GM23338 (cell line): ENCODE data around the gene FHDC1. TPM values are rescaled to one million over a fixed set of nuclear protein-coding genes. Genes with fewer than 3 reads are reported as not detected.

Source experiments
- ATAC-seq: fragments of 200-7000 bp; cut with Tn5 transposase; 3 replicates; pipeline ENCODE4 v1.9.1; 2020
- DNase-seq: peaks from one replicate; pipeline ENCODE4 v3.0.0-alpha.2; 2015; ENCODE audit warnings: low spot score
- H2AFZ ChIP-seq: fragments of 200-600 bp; sonication (generic); 2 replicates; pipeline ENCODE4 v1.8.0; 2016; ENCODE audit warnings: antibody characterized with exemption, mild to moderate bottlenecking, moderate library complexity
- H3F3A ChIP-seq: fragments of 200-600 bp; sonication (generic); replicated peaks from 2 replicates; pipeline ENCODE4 v1.8.0; 2017; ENCODE audit warnings: antibody characterized with exemption, mixed run types, low read depth
- H3K27ac ChIP-seq: fragments of 200-600 bp; sonication (generic); 2 replicates; pipeline ENCODE4 v1.6.1; 2016; ENCODE audit warnings: low read depth
- H3K27me3 ChIP-seq: fragments of 200-600 bp; sonication (generic); 2 replicates; pipeline ENCODE4 v1.8.0; 2016; ENCODE audit warnings: mild to moderate bottlenecking, mixed run types, moderate library complexity; ENCODE audit not compliant: insufficient read depth
- H3K36me3 ChIP-seq: fragments of 200-600 bp; sonication (generic); 2 replicates; pipeline ENCODE4 v1.8.0; 2016; ENCODE audit warnings: mild to moderate bottlenecking; ENCODE audit not compliant: insufficient read depth
- H3K4me1 ChIP-seq: fragments of 200-600 bp; sonication (generic); 2 replicates; pipeline ENCODE4 v1.8.0; 2016; ENCODE audit warnings: mild to moderate bottlenecking, moderate library complexity; ENCODE audit not compliant: insufficient read depth
- H3K4me2 ChIP-seq: fragments of 200-600 bp; sonication (generic); 2 replicates; pipeline ENCODE4 v1.7.1; 2017; ENCODE audit warnings: mixed run types
- H3K4me3 ChIP-seq: fragments of 200-600 bp; sonication (generic); 2 replicates; pipeline ENCODE4 v1.6.1; 2016; ENCODE audit warnings: mixed run types
- H3K79me2 ChIP-seq: fragments of 200-600 bp; sonication (generic); replicated peaks from 2 replicates; pipeline ENCODE4 v1.8.0; 2017; ENCODE audit warnings: mild to moderate bottlenecking; ENCODE audit not compliant: insufficient read depth
- H3K9me2 ChIP-seq: fragments of 200-600 bp; sonication (generic); 2 replicates; pipeline ENCODE4 v1.8.0; 2017; ENCODE audit not compliant: insufficient read depth
- H4K20me1 ChIP-seq: fragments of 200-600 bp; sonication (generic); replicated peaks from 2 replicates; pipeline ENCODE4 v1.8.0; 2017; ENCODE audit warnings: mild to moderate bottlenecking; ENCODE audit not compliant: insufficient read depth
- H3K27ac Mint-ChIP-seq: 2 replicates; pipeline ENCODE4 v1.8.0; 2020; ENCODE audit warnings: inconsistent platforms, mild to moderate bottlenecking, moderate library complexity, mixed read lengths
- H3K27me3 Mint-ChIP-seq: 3 replicates; pipeline ENCODE4 v1.8.0; 2022; ENCODE audit warnings: low read depth, mild to moderate bottlenecking, moderate library complexity, mixed read lengths, inconsistent platforms; ENCODE audit not compliant: insufficient read depth, poor library complexity
- H3K36me3 Mint-ChIP-seq: 3 replicates; pipeline ENCODE4 v1.8.0; 2021; ENCODE audit warnings: low read depth, mild to moderate bottlenecking, inconsistent platforms, moderate library complexity, mixed read lengths
- H3K4me1 Mint-ChIP-seq: 3 replicates; pipeline ENCODE4 v1.8.0; 2020; ENCODE audit warnings: mild to moderate bottlenecking, inconsistent platforms, mixed read lengths
- H3K4me3 Mint-ChIP-seq: 3 replicates; pipeline ENCODE4 v1.8.0; 2021; ENCODE audit warnings: moderate library complexity, mild to moderate bottlenecking, inconsistent platforms, mixed read lengths
- H3K9me3 Mint-ChIP-seq: 3 replicates; pipeline ENCODE4 v1.8.0; 2020; ENCODE audit warnings: moderate library complexity, mild to moderate bottlenecking, inconsistent platforms, mixed read lengths
- CREB1 ChIP-seq: fragments of 250-450 bp; sonication (Bioruptor Pico); IDR thresholded peaks from 2 replicates; pipeline ENCODE4 v1.5.0; 2020; ENCODE audit warnings: low read depth, mild to moderate bottlenecking, moderate library complexity
- EZH2 ChIP-seq: fragments of 200-600 bp; sonication (generic); IDR thresholded peaks from one replicate; pipeline ENCODE4 v1.8.0; 2017; ENCODE audit warnings: antibody characterized with exemption, mild to moderate bottlenecking, low read depth; ENCODE audit not compliant: unreplicated experiment
- EZH2phosphoT487 ChIP-seq: fragments of 200-600 bp; sonication (generic); IDR thresholded peaks from one replicate; pipeline ENCODE4 v1.8.1; 2018; ENCODE audit warnings: antibody characterized with exemption; ENCODE audit not compliant: unreplicated experiment
- JUNB ChIP-seq: IDR thresholded peaks from one replicate; pipeline ENCODE4 v1.6.1; 2016; ENCODE audit warnings: antibody characterized with exemption; ENCODE audit not compliant: unreplicated experiment
- NANOG ChIP-seq: IDR thresholded peaks from 2 replicates; pipeline ENCODE4 v1.6.1; 2016; ENCODE audit warnings: antibody characterized with exemption, borderline replicate concordance
- POLR2AphosphoS5 ChIP-seq: IDR thresholded peaks from 2 replicates; pipeline ENCODE4 v1.6.1; 2016; ENCODE audit warnings: antibody characterized with exemption, low read depth
- STAT1 ChIP-seq: IDR thresholded peaks from one replicate; pipeline ENCODE4 v1.6.1; 2016; ENCODE audit warnings: antibody characterized with exemption; ENCODE audit not compliant: unreplicated experiment
- ZNF114 ChIP-seq: fragments of 250-450 bp; sonication (Bioruptor Pico); IDR thresholded peaks from 2 replicates; pipeline ENCODE4 v1.5.0; 2020; ENCODE audit warnings: mild to moderate bottlenecking, moderate library complexity
- ZNF331 ChIP-seq: fragments of 250-450 bp; sonication (Bioruptor Pico); IDR thresholded peaks from 2 replicates; pipeline ENCODE4 v1.5.0; 2020; ENCODE audit warnings: low read depth, mild to moderate bottlenecking, moderate library complexity
- polyA plus RNA-seq: library from polyadenylated mRNA; unstranded; fragments of >200 nt; fragmentation: Nextera tagmentation; extraction: Ambion mirVana; gene quantifications from 2 replicates; pipeline ENCODE4 v1.2.1, GENCODE V29; 2016
- total RNA-seq: library from RNA; depleted of rRNA; stranded (reverse); fragments of >200 nt; shearing (Covaris generic); gene quantifications from 2 replicates; pipeline ENCODE4 v1.2.3, GENCODE V29; 2014
- TF ChIP-seq, protein P1 (sequence below): IDR thresholded peaks from one replicate; pipeline ENCODE4 v1.6.1; 2018; ENCODE audit warnings: antibody characterized with exemption; ENCODE audit not compliant: unreplicated experiment
- TF ChIP-seq, protein P2 (sequence below), 2 experiments: fragments of 200-600 bp in 1 of 2; sonication (generic) in 1 of 2; conservative IDR thresholded peaks; 2 replicates each; pipeline versions ENCODE4 v1.5.1 to v1.6.1; 2016 to 2017; ENCODE audit warnings: antibody characterized with exemption in 2 of 2, low read depth in 2 of 2, mild to moderate bottlenecking in 2 of 2, moderate library complexity in 1 of 2
- TF ChIP-seq, protein P3 (sequence below): fragments of 250-450 bp; sonication (Bioruptor Pico); IDR thresholded peaks from 2 replicates; pipeline ENCODE4 v1.5.0; 2020; ENCODE audit warnings: mild to moderate bottlenecking, moderate library complexity
- TF ChIP-seq, protein P4 (sequence below): IDR thresholded peaks from 2 replicates; pipeline ENCODE4 v1.6.1; 2016; ENCODE audit warnings: antibody characterized with exemption

FHDC1 gene
- total and polyA plus RNA-seq, 2 experiments from 2014 or later: 9.5 to 22.8 TPM

DNA sequence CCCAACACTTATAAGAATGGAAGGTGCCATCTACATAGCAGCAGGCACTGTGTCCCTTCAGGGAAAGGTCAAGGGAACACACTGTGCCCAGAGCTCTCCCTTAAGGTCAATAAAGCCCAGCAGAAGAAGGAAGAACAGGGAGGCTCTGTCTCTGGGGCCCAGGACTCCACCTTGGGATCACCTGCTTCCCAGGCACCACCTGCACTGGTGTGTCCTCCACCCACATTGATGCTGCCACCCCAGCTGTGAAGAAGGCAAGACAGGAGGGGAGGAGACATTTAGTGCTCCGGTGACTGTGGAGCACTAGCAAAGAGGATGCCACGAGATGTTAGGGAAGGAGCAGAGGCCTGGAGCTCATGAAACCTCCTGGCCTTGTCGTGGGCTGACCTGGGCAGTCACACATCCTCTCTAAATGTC, 53.4 kb downstream of the FHDC1 start:
- Histone ChIP-seq H3K27ac (no peak overlapping the region), H3K4me3 (no peak overlapping the region), H3K79me2 (no peaks in the 10 kb centered on the region), H3K36me3 (no peaks in the 10 kb centered on the region), H3K4me2 (no peak overlapping the region), H2AFZ (no peak overlapping the region), H3K27me3 (no peaks in the 10 kb centered on the region), H3K4me1 (no peaks in the 10 kb centered on the region), H3K9me2 (peaks cover 10% of the 10 kb centered on the region; the same call in 1 of the 2 replicates), H4K20me1 (no peaks in the 10 kb centered on the region), H3F3A (no peaks in the 10 kb centered on the region)
- H3K27me3 Mint-ChIP-seq: peaks cover 11% of the 10 kb centered on the region
- no peaks in the 10 kb centered on the region for H3K9me3 Mint-ChIP-seq
- no peak for ATAC-seq
- no peak overlapping the region for H3K4me3 Mint-ChIP-seq
- TF ChIP-seq NANOG (no peak), EZH2 (no peak), STAT1 (no peak), EZH2phosphoT487 (no peak), JUNB (no peak), ZNF114 (no peak), CREB1 (CRISPR knock-in tag) (no peak), ZNF331 (CRISPR knock-in tag) (no peak), POLR2AphosphoS5 (no peak)
- TF ChIP-seq, protein P1, sequence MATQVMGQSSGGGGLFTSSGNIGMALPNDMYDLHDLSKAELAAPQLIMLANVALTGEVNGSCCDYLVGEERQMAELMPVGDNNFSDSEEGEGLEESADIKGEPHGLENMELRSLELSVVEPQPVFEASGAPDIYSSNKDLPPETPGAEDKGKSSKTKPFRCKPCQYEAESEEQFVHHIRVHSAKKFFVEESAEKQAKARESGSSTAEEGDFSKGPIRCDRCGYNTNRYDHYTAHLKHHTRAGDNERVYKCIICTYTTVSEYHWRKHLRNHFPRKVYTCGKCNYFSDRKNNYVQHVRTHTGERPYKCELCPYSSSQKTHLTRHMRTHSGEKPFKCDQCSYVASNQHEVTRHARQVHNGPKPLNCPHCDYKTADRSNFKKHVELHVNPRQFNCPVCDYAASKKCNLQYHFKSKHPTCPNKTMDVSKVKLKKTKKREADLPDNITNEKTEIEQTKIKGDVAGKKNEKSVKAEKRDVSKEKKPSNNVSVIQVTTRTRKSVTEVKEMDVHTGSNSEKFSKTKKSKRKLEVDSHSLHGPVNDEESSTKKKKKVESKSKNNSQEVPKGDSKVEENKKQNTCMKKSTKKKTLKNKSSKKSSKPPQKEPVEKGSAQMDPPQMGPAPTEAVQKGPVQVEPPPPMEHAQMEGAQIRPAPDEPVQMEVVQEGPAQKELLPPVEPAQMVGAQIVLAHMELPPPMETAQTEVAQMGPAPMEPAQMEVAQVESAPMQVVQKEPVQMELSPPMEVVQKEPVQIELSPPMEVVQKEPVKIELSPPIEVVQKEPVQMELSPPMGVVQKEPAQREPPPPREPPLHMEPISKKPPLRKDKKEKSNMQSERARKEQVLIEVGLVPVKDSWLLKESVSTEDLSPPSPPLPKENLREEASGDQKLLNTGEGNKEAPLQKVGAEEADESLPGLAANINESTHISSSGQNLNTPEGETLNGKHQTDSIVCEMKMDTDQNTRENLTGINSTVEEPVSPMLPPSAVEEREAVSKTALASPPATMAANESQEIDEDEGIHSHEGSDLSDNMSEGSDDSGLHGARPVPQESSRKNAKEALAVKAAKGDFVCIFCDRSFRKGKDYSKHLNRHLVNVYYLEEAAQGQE: no peak
- TF ChIP-seq, protein P2, sequence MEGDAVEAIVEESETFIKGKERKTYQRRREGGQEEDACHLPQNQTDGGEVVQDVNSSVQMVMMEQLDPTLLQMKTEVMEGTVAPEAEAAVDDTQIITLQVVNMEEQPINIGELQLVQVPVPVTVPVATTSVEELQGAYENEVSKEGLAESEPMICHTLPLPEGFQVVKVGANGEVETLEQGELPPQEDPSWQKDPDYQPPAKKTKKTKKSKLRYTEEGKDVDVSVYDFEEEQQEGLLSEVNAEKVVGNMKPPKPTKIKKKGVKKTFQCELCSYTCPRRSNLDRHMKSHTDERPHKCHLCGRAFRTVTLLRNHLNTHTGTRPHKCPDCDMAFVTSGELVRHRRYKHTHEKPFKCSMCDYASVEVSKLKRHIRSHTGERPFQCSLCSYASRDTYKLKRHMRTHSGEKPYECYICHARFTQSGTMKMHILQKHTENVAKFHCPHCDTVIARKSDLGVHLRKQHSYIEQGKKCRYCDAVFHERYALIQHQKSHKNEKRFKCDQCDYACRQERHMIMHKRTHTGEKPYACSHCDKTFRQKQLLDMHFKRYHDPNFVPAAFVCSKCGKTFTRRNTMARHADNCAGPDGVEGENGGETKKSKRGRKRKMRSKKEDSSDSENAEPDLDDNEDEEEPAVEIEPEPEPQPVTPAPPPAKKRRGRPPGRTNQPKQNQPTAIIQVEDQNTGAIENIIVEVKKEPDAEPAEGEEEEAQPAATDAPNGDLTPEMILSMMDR (conservative IDR thresholded peaks at IDR 0.05; ENCODE audit: low read depth in 2 of 2): no peak
- TF ChIP-seq, protein P3, sequence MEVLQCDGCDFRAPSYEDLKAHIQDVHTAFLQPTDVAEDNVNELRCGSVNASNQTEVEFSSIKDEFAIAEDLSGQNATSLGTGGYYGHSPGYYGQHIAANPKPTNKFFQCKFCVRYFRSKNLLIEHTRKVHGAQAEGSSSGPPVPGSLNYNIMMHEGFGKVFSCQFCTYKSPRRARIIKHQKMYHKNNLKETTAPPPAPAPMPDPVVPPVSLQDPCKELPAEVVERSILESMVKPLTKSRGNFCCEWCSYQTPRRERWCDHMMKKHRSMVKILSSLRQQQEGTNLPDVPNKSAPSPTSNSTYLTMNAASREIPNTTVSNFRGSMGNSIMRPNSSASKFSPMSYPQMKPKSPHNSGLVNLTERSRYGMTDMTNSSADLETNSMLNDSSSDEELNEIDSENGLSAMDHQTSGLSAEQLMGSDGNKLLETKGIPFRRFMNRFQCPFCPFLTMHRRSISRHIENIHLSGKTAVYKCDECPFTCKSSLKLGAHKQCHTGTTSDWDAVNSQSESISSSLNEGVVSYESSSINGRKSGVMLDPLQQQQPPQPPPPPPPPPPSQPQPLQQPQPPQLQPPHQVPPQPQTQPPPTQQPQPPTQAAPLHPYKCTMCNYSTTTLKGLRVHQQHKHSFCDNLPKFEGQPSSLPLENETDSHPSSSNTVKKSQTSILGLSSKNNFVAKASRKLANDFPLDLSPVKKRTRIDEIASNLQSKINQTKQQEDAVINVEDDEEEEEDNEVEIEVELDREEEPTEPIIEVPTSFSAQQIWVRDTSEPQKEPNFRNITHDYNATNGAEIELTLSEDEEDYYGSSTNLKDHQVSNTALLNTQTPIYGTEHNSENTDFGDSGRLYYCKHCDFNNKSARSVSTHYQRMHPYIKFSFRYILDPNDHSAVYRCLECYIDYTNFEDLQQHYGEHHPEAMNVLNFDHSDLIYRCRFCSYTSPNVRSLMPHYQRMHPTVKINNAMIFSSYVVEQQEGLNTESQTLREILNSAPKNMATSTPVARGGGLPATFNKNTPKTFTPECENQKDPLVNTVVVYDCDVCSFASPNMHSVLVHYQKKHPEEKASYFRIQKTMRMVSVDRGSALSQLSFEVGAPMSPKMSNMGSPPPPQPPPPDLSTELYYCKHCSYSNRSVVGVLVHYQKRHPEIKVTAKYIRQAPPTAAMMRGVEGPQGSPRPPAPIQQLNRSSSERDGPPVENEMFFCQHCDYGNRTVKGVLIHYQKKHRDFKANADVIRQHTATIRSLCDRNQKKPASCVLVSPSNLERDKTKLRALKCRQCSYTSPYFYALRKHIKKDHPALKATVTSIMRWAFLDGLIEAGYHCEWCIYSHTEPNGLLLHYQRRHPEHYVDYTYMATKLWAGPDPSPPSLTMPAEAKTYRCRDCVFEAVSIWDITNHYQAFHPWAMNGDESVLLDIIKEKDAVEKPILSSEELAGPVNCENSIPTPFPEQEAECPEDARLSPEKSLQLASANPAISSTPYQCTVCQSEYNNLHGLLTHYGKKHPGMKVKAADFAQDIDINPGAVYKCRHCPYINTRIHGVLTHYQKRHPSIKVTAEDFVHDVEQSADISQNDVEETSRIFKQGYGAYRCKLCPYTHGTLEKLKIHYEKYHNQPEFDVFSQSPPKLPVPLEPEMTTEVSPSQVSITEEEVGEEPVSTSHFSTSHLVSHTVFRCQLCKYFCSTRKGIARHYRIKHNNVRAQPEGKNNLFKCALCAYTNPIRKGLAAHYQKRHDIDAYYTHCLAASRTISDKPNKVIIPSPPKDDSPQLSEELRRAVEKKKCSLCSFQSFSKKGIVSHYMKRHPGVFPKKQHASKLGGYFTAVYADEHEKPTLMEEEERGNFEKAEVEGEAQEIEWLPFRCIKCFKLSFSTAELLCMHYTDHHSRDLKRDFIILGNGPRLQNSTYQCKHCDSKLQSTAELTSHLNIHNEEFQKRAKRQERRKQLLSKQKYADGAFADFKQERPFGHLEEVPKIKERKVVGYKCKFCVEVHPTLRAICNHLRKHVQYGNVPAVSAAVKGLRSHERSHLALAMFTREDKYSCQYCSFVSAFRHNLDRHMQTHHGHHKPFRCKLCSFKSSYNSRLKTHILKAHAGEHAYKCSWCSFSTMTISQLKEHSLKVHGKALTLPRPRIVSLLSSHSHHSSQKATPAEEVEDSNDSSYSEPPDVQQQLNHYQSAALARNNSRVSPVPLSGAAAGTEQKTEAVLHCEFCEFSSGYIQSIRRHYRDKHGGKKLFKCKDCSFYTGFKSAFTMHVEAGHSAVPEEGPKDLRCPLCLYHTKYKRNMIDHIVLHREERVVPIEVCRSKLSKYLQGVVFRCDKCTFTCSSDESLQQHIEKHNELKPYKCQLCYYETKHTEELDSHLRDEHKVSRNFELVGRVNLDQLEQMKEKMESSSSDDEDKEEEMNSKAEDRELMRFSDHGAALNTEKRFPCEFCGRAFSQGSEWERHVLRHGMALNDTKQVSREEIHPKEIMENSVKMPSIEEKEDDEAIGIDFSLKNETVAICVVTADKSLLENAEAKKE: no peak
- TF ChIP-seq, protein P4, sequence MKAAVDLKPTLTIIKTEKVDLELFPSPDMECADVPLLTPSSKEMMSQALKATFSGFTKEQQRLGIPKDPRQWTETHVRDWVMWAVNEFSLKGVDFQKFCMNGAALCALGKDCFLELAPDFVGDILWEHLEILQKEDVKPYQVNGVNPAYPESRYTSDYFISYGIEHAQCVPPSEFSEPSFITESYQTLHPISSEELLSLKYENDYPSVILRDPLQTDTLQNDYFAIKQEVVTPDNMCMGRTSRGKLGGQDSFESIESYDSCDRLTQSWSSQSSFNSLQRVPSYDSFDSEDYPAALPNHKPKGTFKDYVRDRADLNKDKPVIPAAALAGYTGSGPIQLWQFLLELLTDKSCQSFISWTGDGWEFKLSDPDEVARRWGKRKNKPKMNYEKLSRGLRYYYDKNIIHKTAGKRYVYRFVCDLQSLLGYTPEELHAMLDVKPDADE: no peak
- H3K27ac Mint-ChIP-seq: no peak overlapping the region
- 0 out of 3 replicates have a peak, but pooled peaks cover 3% of the 10 kb centered on the region for H3K4me1 Mint-ChIP-seq
- DNase-seq: no peak
- H3K36me3 Mint-ChIP-seq: no peaks in the 10 kb centered on the region; the same call in 2 of the 3 replicates
